ENCODE measurements around the gene GPR3. TPM values are rescaled to one million over a fixed set of nuclear protein-coding genes. Genes with fewer than 3 reads are reported as not detected.

GPR3 gene
- total RNA-seq, 1 donor from 2014 or later, result not detected

- Histone ChIP-seq H3K27me3 (ENCODE audit: control insufficient read depth, insufficient read depth, low read length) (no peaks in the 10 kb centered on the region), H3K4me3 (ENCODE audit: low read depth, low read length) (no peak overlapping the region), H3K36me3 (ENCODE audit: control insufficient read depth, insufficient read depth, low read length) (peaks cover 27% of the 10 kb centered on the region)
- FAIRE-seq, result peak; percentile 47
- no peak for TF ChIP-seq CTCF (IDR thresholded peaks at IDR 0.05; ENCODE audit: insufficient read depth, low read length, severe bottlenecking)
- no peak for DNase-seq (ENCODE audit: low read depth)
Observed at GRCh38 chr1:27351541-27352107, 40.8 kb upstream of the GPR3 start.

GRCh38 chr1:27353166-27353565 lies 39.3 kb upstream of the GPR3 start:
- no peak overlapping the region for H3K4me3 ChIP-seq (ENCODE audit: low read depth, low read length)
- H3K27me3 ChIP-seq (ENCODE audit: control insufficient read depth, insufficient read depth, low read length), result no peaks in the 10 kb centered on the region
- DNase-seq (ENCODE audit: low read depth), result no peak
- peaks cover 34% of the 10 kb centered on the region for H3K36me3 ChIP-seq (ENCODE audit: control insufficient read depth, insufficient read depth, low read length)
- TF ChIP-seq CTCF (IDR thresholded peaks at IDR 0.05; ENCODE audit: insufficient read depth, low read length, severe bottlenecking), result no peak
- no peak for FAIRE-seq

- Histone ChIP-seq H3K4me3 (ENCODE audit: low read depth, low read length) (no peak overlapping the region), H3K27me3 (ENCODE audit: control insufficient read depth, insufficient read depth, low read length) (no peaks in the 10 kb centered on the region), H3K36me3 (ENCODE audit: control insufficient read depth, insufficient read depth, low read length) (peaks cover 38% of the 10 kb centered on the region)
- DNase-seq (ENCODE audit: low read depth) (no peak), FAIRE-seq (no peak)
- TF ChIP-seq CTCF (IDR thresholded peaks at IDR 0.05; ENCODE audit: insufficient read depth, low read length, severe bottlenecking), result no peak
Observed at GRCh38 chr1:27353629-27354028, 38.8 kb upstream of the GPR3 start.

GRCh38 chr1:27355683-27356082 lies 36.7 kb upstream of the GPR3 start:
- FAIRE-seq, result peak; percentile 72
- no peak for DNase-seq (ENCODE audit: low read depth)
- Histone ChIP-seq H3K36me3 (ENCODE audit: control insufficient read depth, insufficient read depth, low read length) (peaks cover 40% of the 10 kb centered on the region), H3K4me3 (ENCODE audit: low read depth, low read length) (no peak overlapping the region), H3K27me3 (ENCODE audit: control insufficient read depth, insufficient read depth, low read length) (no peaks in the 10 kb centered on the region)
- no peak for TF ChIP-seq CTCF (IDR thresholded peaks at IDR 0.05; ENCODE audit: insufficient read depth, low read length, severe bottlenecking)

GRCh38 chr1:27356277-27356618 lies 36.2 kb upstream of the GPR3 start:
- TF ChIP-seq CTCF (IDR thresholded peaks at IDR 0.05; ENCODE audit: insufficient read depth, low read length, severe bottlenecking), result no peak
- Histone ChIP-seq H3K36me3 (ENCODE audit: control insufficient read depth, insufficient read depth, low read length) (peaks cover 43% of the 10 kb centered on the region), H3K4me3 (ENCODE audit: low read depth, low read length) (no peak overlapping the region), H3K27me3 (ENCODE audit: control insufficient read depth, insufficient read depth, low read length) (no peaks in the 10 kb centered on the region)
- DNase-seq (ENCODE audit: low read depth) (no peak), FAIRE-seq (no peak)

GRCh38 chr1:27356619-27357280 lies 35.7 kb upstream of the GPR3 start:
- TF ChIP-seq CTCF (IDR thresholded peaks at IDR 0.05; ENCODE audit: insufficient read depth, low read length, severe bottlenecking), result peak; percentile 53
- no peak for FAIRE-seq
- no peak overlapping the region for H3K4me3 ChIP-seq (ENCODE audit: low read depth, low read length)
- H3K27me3 ChIP-seq (ENCODE audit: control insufficient read depth, insufficient read depth, low read length), result no peaks in the 10 kb centered on the region
- peaks cover 48% of the 10 kb centered on the region for H3K36me3 ChIP-seq (ENCODE audit: control insufficient read depth, insufficient read depth, low read length)
- DNase-seq (ENCODE audit: low read depth), result peak; percentile 53
